Measurements from ENCODE around the gene STRN4. TPM values are rescaled to one million over a fixed set of nuclear protein-coding genes. Genes with fewer than 3 reads are reported as not detected.
"Not testable (repeated sequence)": the region's sequence is repeated elsewhere in the genome, so short reads cannot be mapped to it uniquely, and the experiment has no call there.

The STRN4 gene
- total RNA-seq, 1 donor from 2014 or later: 68.5 TPM

DNA sequence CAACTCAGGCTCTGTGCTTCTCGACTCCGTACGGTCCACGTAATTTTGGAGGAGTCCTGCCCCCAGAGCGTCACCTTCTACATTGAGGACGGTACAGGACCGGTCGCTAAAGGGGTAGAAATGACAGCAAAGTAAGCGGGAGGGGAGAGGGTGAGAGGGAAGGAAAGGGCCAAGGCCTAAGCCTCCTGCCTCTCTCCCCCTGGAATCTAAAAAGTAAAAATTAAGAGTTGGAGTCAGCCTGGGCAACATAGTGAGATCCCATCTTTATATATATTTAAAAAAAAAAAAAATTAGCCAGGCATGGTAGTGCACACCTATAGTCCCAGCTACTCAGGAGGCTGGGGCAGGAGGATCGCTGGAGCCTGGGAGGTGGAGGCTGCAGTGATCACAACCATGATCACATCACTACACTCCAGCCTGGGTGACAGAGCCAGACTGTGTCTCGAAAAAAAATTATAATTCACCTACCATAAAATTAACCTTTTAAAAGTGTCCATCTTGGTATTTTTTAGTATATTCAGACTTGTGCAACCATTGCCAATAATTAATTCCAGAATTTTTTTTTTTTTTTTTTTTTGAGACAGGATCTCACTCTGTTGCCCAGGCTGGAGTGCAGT, 29.5 kb upstream of the STRN4 start:
- Histone ChIP-seq H3K4me3 (no peak overlapping the region), H3K4me1 (peaks cover 6% of the 10 kb centered on the region), H3K27ac (no peak overlapping the region), H3K36me3 (peaks cover 63% of the 10 kb centered on the region), H3K9me3 (no peaks in the 10 kb centered on the region), H3K27me3 (no peaks in the 10 kb centered on the region)
- intact Hi-C loops (cut with DNase I): no loop called here
- TF ChIP-seq, protein P1, sequence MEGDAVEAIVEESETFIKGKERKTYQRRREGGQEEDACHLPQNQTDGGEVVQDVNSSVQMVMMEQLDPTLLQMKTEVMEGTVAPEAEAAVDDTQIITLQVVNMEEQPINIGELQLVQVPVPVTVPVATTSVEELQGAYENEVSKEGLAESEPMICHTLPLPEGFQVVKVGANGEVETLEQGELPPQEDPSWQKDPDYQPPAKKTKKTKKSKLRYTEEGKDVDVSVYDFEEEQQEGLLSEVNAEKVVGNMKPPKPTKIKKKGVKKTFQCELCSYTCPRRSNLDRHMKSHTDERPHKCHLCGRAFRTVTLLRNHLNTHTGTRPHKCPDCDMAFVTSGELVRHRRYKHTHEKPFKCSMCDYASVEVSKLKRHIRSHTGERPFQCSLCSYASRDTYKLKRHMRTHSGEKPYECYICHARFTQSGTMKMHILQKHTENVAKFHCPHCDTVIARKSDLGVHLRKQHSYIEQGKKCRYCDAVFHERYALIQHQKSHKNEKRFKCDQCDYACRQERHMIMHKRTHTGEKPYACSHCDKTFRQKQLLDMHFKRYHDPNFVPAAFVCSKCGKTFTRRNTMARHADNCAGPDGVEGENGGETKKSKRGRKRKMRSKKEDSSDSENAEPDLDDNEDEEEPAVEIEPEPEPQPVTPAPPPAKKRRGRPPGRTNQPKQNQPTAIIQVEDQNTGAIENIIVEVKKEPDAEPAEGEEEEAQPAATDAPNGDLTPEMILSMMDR (IDR thresholded peaks at IDR 0.05): no peak
- no peak for DNase-seq
- ATAC-seq: no peak

DNA sequence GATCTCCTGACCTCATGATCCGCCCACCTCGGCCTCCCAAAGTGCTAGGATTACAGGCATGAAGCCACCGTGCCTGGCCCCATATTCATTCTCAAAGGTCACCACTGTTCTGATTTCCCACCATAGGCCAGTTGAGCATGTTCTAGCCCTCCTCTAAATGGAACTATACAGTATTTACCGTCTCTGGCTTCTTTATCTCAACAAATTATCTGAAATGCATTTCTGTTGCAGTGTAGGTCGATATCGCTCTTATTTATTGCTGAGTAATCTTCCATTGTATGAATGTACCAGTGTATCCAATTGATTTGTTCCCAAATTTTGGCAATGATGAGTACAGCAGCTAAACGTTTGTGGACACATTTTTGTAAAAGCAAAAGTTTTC, 26.8 kb upstream of the STRN4 start:
- TF ChIP-seq, protein P1 (IDR thresholded peaks at IDR 0.05): no peak
- Histone ChIP-seq H3K4me1 (peaks cover 6% of the 10 kb centered on the region), H3K36me3 (peaks cover 35% of the 10 kb centered on the region), H3K27ac (no peak overlapping the region), H3K4me3 (no peak overlapping the region), H3K9me3 (no peaks in the 10 kb centered on the region), H3K27me3 (no peaks in the 10 kb centered on the region)
- DNase-seq: no peak
- ATAC-seq: no peak
- intact Hi-C loops (cut with DNase I): no loop called here

DNA sequence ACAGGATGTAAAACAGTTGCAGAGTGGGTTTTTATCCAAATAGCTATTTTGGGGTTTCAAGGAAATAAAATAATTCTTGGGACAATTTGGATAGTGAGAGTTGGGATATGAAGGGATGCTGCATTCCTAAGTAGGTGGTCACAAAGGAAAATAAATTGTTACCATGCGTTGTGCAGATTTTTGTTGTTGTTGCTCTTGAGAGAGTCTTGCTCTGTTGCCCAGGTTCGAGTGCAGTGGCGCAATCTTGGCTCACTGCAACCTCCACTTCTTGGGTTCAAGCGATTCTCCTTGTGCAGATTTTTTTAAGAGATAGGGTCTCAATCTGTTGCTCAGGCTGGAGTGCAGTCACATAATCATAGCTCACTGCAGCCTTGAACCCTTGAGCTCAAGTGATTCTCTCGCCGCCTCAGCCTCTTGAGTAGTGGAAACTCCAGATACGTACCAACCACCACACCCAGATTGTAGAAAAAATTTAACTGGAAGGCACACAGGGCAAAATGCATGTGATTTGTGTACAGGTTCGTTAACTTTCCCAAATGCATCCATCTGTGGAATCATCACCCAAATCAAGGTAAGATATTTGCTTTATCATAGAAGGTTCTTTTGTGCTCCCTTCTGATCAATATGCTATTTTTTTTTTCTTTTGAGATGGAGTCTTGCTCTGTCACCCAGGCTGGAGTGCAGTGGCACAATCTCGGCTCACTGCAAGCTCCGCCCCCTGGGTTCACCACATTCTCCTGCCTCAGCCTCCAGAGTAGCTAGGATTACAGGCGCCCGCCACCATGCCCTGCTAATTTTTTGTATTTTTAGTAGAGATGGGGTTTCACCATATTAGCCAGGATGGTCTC, 26.1 kb upstream of the STRN4 start:
- Histone ChIP-seq H3K4me1 (peaks cover 3% of the 10 kb centered on the region), H3K27me3 (no peaks in the 10 kb centered on the region), H3K36me3 (peaks cover 32% of the 10 kb centered on the region), H3K27ac (no peak overlapping the region), H3K4me3 (no peak overlapping the region), H3K9me3 (no peaks in the 10 kb centered on the region)
- ATAC-seq: peak; percentile 85
- DNase-seq: no peak
- intact Hi-C loops (cut with DNase I): no loop called here
- TF ChIP-seq, protein P1 (IDR thresholded peaks at IDR 0.05): no peak

DNA sequence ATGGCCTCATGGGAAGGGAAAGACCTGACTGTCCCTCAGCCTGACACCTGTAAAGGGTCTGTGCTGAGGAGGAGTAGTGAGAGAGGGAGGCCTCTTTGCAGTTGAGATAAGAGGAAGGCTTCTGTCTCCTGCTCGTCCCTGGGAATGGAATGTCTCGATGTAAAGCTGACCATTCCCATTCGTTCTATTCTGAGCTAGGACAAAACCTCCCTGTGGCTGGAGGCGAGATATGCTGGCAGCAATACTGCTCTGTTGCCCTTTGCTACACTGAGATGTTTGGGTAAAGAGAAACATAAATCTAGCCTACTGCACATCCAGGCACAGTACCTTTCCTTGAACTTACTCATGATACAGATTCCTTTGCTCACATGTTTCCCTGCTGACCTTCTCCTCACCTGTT, 22.5 kb upstream of the STRN4 start:
- intact Hi-C loops (cut with DNase I); H3K27me3 ChIP-seq; H3K9me3 ChIP-seq; H3K4me1 ChIP-seq; H3K27ac ChIP-seq; H3K36me3 ChIP-seq; H3K4me3 ChIP-seq; ATAC-seq; DNase-seq: not testable (repeated sequence)

DNA sequence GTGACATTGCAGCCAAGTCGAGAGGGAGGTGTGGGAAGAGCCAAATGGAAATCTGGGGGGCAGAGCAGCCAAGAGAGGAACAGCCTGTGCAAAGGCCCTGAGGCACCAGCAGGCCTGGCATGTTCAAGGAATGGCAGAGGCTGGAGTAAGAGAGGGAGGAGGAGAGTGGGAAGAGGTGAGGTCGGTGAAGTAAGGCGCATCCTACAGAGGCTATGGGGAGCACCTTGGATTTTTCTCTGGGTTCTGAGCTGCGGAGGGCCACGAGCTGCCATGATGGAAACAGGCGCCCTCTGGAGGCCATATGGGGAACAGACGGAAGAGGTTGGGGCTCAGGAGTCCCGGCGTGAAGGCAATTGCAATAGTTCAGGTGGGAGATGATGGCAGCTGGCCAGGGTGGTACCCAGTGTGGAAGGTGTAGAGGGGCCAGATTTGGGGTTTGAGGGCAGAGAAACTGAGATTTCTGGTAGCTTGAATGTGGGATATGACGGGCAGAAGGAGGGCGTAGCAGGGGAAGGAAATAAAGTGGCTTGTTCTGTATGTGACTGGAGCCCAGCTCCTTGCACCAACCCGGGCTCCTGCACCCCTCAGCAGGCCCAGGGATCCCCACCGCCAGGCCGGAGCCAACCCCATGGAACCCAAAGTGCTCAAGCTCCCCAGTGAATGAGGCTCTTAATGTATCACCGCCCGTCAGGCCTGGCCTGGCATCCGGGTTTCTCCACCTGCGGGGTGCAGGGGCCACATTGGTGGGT, 20.5 kb upstream of the STRN4 start:
- H3K36me3 ChIP-seq: no peaks in the 10 kb centered on the region
- H3K4me1 ChIP-seq: no peaks in the 10 kb centered on the region
- peak; percentile 90 for ATAC-seq
- TF ChIP-seq, protein P1 (IDR thresholded peaks at IDR 0.05): peak; percentile 78
- no peak overlapping the region for H3K27ac ChIP-seq
- no peak for DNase-seq
- H3K27me3 ChIP-seq: no peaks in the 10 kb centered on the region
- intact Hi-C loops (cut with DNase I): no loop called here
- H3K4me3 ChIP-seq: no peak overlapping the region
- H3K9me3 ChIP-seq: no peaks in the 10 kb centered on the region

DNA sequence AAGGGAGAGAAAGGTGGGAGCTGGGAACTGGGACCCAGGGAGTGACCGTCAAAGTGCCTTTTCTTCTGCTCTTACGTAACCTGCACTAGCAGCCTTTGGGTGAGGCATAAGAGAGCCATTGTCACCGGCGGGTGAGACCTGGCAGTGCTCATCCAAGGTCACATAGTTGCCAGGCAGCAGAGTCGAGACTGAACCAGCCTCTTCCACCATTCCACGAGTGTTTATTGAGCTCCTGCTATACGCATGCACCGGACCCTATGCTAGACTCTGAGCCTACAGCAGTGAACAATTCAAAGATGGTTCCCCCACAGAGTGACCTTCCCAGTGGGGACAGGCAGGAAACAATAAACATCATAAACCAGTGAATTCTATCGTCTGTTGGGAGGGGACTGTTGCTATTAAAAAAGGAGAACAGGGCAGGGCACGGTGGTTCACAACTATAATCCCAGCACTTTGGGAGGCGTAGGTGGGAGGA, 18.6 kb upstream of the STRN4 start:
- H3K9me3 ChIP-seq: no peaks in the 10 kb centered on the region
- H3K36me3 ChIP-seq: no peaks in the 10 kb centered on the region
- intact Hi-C loops (cut with DNase I): no loop called here
- DNase-seq (no peak), ATAC-seq (peak; percentile 56)
- H3K4me1 ChIP-seq: peaks cover 8% of the 10 kb centered on the region
- no peak overlapping the region for H3K4me3 ChIP-seq
- no peak overlapping the region for H3K27ac ChIP-seq
- H3K27me3 ChIP-seq: no peaks in the 10 kb centered on the region
- TF ChIP-seq, protein P1 (IDR thresholded peaks at IDR 0.05): no peak
